Measurements from ENCODE around the gene TBKBP1.

The TBKBP1 gene

DNA sequence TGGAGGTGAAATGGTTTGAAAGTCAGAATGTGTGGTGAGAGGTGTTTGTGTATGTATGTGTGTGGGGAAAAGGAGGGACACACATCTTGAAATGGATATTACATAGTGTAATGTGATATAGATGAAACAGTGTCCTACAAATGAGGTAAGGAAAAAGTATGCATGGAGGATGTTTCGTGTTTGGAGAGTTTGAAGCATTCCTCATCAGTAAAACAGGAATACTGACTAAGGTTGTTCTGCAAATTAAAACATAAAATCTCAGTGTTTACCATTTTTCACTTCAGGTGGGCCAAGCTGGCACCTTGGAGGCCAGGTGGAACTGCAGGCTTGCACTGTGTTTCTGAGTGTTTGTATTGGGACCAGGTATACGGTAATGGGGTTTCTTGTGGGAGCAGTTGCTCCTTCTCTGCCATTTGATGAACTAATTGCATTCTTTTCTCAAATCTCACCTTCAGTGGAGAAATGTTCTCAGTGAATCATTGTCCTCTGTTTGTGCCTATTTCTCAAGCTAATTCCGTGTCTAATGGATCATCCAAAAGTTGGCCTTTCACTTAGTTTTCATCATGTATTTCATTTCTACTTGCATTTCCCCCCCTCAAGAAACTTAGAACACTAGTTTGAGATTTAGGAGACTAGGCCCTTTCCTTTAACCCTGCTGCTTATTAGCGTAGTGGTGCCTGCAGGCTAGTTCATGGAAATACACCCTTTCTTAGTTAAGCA is 8.2 kb upstream of the TBKBP1 start:
- no peaks in the 10 kb centered on the region for H3K27me3 Mint-ChIP-seq
- no peaks in the 10 kb centered on the region for H3K4me1 Mint-ChIP-seq (ENCODE audit: low read depth in 2 of 2)
- no peak for ATAC-seq (replicated peaks)
- H3K36me3 Mint-ChIP-seq (ENCODE audit: insufficient read depth): peaks cover 52% of the 10 kb centered on the region
- no peak for DNase-seq
- peak overlapping the region in 1 of 2 donors; percentile 84 for H3K27ac Mint-ChIP-seq
- H3K9me3 Mint-ChIP-seq: no peaks in the 10 kb centered on the region
- no peak overlapping the region for H3K4me3 Mint-ChIP-seq

DNA sequence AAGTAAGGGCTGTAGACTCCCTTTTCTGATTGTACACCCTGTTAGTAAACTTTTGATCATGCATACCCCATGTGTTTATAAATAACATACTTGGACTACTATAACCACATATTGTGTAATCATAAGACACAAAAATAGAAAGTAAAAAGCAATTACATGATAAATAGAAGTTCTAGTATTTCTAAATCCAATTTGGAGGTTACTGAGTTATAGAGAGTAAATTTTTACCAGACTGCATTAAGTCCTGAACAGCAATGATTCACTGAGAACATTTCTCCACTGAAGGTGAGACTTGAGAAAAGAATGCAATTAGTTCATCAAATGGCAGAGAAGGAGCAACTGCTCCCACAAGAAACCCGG is 7.7 kb upstream of the TBKBP1 start:
- Mint-ChIP-seq H3K9me3 (no peaks in the 10 kb centered on the region), H3K27me3 (no peaks in the 10 kb centered on the region), H3K27ac (peak overlapping the region in 1 of 2 donors; percentile 84), H3K36me3 (ENCODE audit: insufficient read depth) (peaks cover 47% of the 10 kb centered on the region), H3K4me1 (ENCODE audit: low read depth in 2 of 2) (no peaks in the 10 kb centered on the region), H3K4me3 (no peak overlapping the region)
- DNase-seq: no peak
- no peak for ATAC-seq (replicated peaks)

DNA sequence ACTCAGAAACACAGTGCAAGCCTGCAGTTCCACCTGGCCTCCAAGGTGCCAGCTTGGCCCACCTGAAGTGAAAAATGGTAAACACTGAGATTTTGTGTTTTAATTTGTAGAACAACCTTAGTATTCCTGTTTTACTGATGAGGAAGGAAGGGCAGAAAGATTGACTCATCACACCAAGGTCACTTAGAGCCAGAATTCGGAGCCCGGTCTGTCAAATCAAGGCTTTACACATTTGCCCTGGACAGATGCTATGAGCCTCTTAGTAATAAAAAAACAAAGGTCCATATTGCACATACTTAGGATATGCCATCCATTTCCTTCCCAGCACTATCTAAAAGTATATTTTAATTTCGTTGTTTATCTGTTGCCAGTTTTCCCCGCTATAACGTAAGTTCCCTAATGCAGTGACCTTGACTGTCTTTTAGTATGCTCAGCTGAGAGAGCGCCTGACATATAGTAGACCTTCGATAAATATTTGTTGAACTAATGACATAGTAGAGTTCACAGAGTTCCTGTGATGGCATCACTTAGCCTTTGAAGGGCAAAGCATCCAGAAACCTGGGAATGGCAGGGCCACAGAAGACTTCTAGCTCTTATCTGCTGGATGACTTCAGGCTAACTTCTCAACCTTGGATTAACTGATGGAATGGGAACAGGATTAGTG is 7.2 kb upstream of the TBKBP1 start:
- peak overlapping the region in 1 of 2 donors; percentile 10 for H3K27ac Mint-ChIP-seq
- peaks cover 0 to 1% of the 10 kb centered on the region in 2 donors for H3K4me1 Mint-ChIP-seq (ENCODE audit: low read depth in 2 of 2)
- ATAC-seq (replicated peaks): no peak
- no peaks in the 10 kb centered on the region for H3K27me3 Mint-ChIP-seq
- H3K9me3 Mint-ChIP-seq: no peaks in the 10 kb centered on the region
- H3K36me3 Mint-ChIP-seq (ENCODE audit: insufficient read depth): peaks cover 42% of the 10 kb centered on the region
- DNase-seq: no peak
- no peak overlapping the region for H3K4me3 Mint-ChIP-seq

DNA sequence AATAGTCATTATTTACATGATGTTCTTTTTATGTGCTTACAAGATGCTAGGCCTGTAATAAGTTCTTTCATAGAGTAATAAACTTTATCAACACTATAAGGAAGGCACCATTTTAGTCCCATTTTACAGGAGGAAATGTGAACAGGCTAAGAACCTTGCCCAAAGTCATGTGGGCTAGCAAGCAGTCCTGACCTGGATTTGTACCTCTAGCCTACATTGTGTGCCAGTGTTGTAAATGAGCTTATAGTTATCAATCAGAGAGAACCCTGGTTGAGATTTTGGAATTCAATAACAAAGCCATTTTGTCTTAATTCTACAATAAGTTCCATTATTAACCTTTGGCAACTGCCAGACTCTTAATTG is 6.7 kb upstream of the TBKBP1 start:
- H3K9me3 Mint-ChIP-seq: no peaks in the 10 kb centered on the region
- no peak overlapping the region for H3K4me3 Mint-ChIP-seq
- ATAC-seq (replicated peaks) (no peak), DNase-seq (no peak)
- peaks cover 39% of the 10 kb centered on the region for H3K36me3 Mint-ChIP-seq (ENCODE audit: insufficient read depth)
- H3K27ac Mint-ChIP-seq: peak overlapping the region in 1 of 2 donors; percentile 10
- no peaks in the 10 kb centered on the region for H3K27me3 Mint-ChIP-seq
- peaks cover under 1 to 6% of the 10 kb centered on the region in 2 donors for H3K4me1 Mint-ChIP-seq (ENCODE audit: low read depth in 2 of 2)

DNA sequence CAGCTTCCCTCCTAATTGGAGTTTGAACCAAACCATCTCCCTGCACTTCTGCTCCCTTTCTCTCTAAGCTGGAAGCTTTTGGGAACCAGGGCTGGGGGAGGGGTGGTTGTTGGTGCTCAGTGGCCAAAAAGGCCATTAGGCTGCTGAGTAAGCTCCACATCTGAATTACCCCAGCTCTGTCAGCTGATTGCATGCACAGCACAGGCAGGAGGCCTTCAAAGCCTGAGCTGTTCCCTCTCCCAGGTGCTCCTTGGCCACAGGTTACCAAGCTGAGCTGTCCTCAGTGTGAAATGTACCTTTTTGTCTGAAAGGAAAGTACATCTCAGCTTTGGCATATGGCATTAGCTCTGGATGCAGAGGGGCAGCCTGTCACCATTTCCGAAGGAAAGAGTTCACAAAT is 6.2 kb upstream of the TBKBP1 start:
- DNase-seq (no peak), ATAC-seq (replicated peaks) (no peak)
- Mint-ChIP-seq H3K27ac (no peak overlapping the region), H3K4me3 (no peak overlapping the region), H3K9me3 (no peaks in the 10 kb centered on the region), H3K36me3 (ENCODE audit: insufficient read depth) (peaks cover 35% of the 10 kb centered on the region), H3K4me1 (ENCODE audit: low read depth in 2 of 2) (peaks cover 5 to 11% of the 10 kb centered on the region in 2 donors), H3K27me3 (no peaks in the 10 kb centered on the region)

DNA sequence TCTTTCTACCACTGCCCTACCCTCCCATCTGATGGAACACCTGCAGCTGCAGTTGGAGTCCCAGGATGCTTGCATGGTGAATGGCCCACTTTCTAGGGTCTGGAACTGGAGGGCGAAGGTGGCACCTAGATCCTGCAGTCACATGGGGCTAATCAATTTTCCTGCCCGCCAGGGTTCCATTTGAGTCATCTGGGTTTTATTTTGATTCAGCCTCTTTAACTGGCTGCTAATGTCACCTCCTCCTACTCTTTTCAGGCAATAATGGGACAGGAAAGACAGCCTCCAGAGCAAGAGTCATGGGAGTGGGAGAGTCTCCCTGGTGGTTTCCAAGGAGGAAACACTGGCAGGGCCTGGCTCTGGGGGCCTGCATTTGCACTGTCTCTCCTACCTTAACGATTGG is 3.8 kb upstream of the TBKBP1 start:
- Mint-ChIP-seq H3K4me1 (ENCODE audit: low read depth in 2 of 2) (peaks cover 17 to 23% of the 10 kb centered on the region in 2 donors), H3K27me3 (no peaks in the 10 kb centered on the region), H3K36me3 (ENCODE audit: insufficient read depth) (peaks cover 26% of the 10 kb centered on the region), H3K4me3 (no peak overlapping the region), H3K9me3 (no peaks in the 10 kb centered on the region), H3K27ac (no peak overlapping the region)
- no peak for DNase-seq
- ATAC-seq (replicated peaks): no peak

DNA sequence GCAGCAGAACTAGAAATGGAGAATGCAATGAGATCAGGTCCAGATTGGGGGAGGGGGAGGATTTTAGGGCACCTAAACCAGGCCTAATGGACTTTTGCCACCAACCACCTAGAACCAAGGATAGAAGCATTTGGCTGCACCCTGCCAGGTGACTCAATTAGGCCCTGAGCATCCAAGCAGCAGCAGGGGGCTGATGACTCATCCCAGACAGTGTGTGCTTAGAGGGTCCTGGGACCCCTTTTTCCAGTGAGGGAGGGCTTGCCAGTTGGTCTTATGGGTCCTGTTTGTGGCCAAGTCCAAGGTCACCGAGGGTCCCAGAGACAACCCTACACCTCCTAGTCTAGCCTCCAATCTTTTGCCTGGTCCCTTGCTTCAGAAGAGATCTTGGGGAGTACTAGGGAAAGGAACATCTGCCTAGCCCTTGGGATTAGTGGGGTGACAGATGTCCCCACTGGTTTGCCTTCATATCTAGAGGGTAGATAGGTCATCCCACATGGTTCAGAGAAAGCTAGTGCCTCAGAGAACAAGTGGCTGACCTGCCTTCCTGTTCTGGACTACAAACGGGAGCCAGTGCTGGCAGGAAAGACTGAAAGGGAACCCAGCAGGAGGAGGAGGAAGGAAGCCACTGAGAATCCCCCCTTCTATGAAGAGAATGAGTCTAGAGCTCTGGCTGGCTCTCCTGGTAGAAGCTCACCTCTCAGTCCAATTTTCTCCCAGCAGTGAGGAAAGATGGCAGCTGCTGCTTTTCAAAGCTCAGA is 1.6 kb upstream of the TBKBP1 start:
- peak overlapping the region; percentile 93 to 94 for H3K4me3 Mint-ChIP-seq
- DNase-seq (no peak), ATAC-seq (replicated peaks) (no peak)
- no peaks in the 10 kb centered on the region for H3K9me3 Mint-ChIP-seq
- peaks cover 34 to 35% of the 10 kb centered on the region in 2 donors for H3K4me1 Mint-ChIP-seq (ENCODE audit: low read depth in 2 of 2)
- peaks cover 26% of the 10 kb centered on the region for H3K36me3 Mint-ChIP-seq (ENCODE audit: insufficient read depth)
- H3K27me3 Mint-ChIP-seq: no peaks in the 10 kb centered on the region
- peak overlapping the region; percentile 86 to 87 for H3K27ac Mint-ChIP-seq

DNA sequence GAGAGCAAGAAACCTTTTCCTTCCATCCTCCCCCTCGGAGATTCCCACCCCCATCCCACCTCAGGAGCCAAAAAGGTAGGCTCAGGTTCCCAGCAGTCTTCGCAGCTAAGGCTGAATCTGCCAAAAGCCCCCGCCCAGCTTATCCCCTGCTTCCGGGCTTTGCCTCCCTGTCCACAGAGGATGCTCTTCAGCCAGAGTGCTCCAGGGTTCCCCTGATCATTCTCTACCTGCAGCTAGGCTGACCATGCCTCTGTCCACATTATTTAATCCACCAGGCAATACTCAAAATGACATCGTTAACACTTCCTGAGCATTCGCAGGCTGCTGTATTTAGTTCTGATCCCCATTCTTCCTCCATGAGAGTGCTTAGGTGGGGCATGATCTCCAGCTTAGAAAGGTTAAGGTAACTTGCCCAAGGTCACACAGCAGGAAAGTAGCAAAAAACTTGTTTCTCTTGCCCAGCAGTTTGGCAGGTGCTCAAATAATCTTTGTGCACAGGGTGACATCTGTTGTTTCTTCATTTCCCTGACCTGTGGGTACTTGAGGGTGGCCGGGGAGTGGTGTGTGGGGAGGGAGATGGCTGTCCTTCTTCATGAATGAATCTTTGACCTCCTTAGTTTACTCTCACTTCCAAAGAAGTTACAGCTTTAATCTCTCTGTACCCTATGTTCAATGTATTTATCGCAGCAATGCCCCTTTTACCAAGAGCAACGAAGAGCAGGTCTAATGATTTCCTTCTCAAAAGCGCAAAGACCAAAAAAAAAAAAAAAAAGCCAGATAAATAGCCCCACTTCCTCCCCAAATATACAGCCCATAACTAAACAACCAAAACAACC is 848 bp upstream of the TBKBP1 start:
- ATAC-seq (replicated peaks): no peak
- no peak for DNase-seq
- Mint-ChIP-seq H3K27ac (peak overlapping the region; percentile 86 to 87), H3K9me3 (no peaks in the 10 kb centered on the region), H3K27me3 (no peaks in the 10 kb centered on the region), H3K4me3 (peak overlapping the region; percentile 93 to 94), H3K36me3 (ENCODE audit: insufficient read depth) (peaks cover 28% of the 10 kb centered on the region), H3K4me1 (ENCODE audit: low read depth in 2 of 2) (peaks cover 39 to 40% of the 10 kb centered on the region in 2 donors)

DNA sequence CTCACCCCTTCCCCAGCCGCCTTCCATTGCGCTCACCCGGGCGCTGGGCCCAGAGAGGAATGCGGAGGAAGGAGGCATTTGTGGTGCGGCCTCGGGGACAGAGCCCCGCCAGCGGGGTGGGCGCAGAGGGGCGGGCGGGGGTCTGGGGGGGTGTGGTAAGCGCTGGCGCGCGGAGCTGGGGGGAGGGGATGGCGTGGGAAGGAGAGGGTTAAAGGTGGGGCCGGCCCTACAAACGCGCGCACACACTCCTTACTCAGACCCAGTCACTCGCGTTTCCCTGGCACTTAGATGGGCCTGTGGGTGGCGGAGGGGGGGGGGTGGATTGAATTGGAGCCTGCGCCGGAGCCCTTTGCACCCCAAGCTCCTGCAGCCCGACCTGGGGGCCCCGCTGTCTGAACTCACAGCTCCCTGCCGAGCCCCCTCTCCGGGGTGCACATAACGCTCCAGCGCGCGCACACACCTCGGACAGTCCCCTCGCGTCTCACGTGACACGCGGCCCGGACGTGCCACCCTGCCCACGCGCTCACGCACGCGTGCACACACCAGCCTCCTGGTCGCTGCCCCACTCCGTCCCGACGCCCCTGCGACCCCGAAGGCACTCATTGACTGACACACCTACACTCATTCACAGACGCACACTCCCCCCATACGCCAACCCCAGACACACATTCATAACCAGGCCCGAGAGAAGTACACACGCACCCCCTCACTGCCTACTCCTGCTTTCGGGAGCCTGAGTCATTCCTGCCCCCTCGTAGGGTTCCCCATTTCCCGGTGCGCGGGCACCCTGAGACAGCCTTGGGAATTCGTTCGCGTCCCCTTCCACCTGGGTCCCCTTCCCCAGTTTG is 844 bp downstream of the TBKBP1 start:
- peaks cover 53 to 54% of the 10 kb centered on the region in 2 donors for H3K4me1 Mint-ChIP-seq (ENCODE audit: low read depth in 2 of 2)
- peak overlapping the region; percentile 93 to 94 for H3K4me3 Mint-ChIP-seq
- no peaks in the 10 kb centered on the region for H3K9me3 Mint-ChIP-seq
- peak overlapping the region; percentile 90 to 93 for H3K27ac Mint-ChIP-seq
- H3K36me3 Mint-ChIP-seq (ENCODE audit: insufficient read depth): peaks cover 39% of the 10 kb centered on the region
- DNase-seq (peak in 2 of 3 experiments; percentile 28), ATAC-seq (replicated peaks) (peak; percentile 46)
- H3K27me3 Mint-ChIP-seq: no peaks in the 10 kb centered on the region

DNA sequence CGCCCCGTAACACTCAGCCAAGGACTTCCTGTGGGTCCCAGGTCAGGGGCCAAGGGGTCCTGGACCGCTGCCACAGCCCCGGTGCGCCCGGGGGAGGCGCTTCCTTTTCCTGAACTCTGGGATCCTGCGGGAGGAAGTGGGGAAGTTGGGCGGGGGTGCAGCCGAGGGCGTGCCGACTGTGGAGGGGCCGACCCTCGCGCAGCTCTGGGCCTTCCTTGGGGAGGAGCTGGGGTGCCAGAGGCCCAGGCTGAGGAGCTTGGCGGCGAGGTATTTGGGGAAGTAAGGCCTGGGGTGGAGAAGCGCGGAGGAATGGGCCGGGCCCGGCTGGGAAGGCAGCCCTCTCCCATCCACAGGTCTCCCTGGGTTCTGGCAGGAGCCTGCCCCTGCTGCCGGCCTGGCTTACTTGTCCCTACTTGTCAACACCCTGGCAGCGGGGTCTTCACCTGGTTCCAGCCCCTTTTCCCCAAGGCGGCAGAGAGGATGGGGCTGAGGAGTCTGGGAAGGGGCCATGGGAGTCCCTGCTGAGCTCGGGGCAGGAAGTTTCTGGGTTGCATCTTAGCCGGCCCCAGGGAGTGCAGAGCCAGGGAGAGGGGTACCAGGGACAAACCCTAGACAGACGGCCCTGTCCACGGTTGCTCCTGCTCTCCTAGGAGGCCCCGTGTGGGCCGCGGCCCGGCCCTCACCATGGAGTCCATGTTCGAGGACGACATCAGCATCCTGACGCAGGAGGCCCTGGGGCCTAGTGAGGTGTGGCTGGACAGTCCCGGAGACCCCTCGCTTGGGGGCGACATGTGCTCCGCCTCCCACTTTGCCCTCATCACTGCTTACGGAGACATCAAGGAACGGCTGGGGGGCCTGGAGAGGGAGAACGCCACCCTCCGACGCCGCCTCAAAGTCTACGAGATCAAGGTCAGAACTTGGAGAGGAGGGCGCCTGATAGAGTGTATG is 1.7 kb downstream of the TBKBP1 start:
- peaks cover 46% of the 10 kb centered on the region for H3K36me3 Mint-ChIP-seq (ENCODE audit: insufficient read depth)
- peak overlapping the region; percentile 90 to 93 for H3K27ac Mint-ChIP-seq
- DNase-seq: no peak
- peaks cover 57 to 59% of the 10 kb centered on the region in 2 donors for H3K4me1 Mint-ChIP-seq (ENCODE audit: low read depth in 2 of 2)
- no peaks in the 10 kb centered on the region for H3K27me3 Mint-ChIP-seq
- ATAC-seq (replicated peaks): no peak
- no peaks in the 10 kb centered on the region for H3K9me3 Mint-ChIP-seq
- H3K4me3 Mint-ChIP-seq: peak overlapping the region; percentile 93 to 94

DNA sequence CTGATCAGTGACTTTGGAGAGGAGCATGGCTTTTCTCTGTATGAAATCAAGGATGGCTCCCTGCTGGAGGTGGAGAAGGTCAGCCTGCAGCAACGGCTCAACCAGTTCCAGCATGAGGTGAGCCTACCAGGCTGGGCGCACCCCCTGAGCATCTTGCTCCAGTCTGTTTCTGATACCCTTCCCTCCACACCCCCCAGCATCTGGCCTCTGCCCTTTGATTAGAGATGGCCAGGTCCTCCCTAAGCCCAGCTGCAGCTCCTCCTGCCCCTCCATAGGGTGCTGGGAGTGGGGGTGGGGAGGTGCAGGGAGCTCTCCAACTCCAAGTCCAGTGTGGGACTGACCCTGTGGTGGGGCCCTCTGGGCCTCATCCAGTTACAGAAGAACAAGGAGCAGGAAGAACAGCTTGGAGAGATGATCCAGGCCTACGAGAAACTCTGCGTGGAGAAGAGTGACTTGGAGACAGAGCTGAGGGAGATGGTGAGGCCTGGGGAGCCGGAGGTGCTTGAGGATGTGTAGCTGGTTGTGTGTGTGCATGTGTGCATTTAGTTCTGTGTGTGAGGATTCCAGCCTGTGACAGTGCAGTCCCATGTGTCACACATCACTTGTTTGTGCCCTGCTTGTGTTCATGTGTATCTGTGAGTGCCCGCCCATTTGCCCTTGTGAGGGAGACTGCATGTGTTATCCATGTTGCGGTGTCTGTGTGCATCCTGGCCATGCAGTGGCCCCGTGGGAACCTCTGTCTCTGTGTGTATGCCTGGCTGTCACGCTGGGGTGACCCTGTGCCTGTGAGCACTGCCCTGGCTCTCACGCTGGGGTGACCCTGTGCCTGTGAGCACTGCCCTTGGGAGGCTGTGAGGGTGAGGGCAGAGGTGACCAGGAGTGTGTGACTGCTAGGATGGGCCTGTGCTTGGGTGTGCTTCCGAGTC is 3.0 kb downstream of the TBKBP1 start:
- Mint-ChIP-seq H3K36me3 (ENCODE audit: insufficient read depth) (peaks cover 54% of the 10 kb centered on the region), H3K27me3 (no peaks in the 10 kb centered on the region), H3K4me1 (ENCODE audit: low read depth in 2 of 2) (peaks cover 68 to 70% of the 10 kb centered on the region in 2 donors), H3K27ac (peak overlapping the region; percentile 76 to 88), H3K4me3 (peak overlapping the region in 1 of 2 donors; percentile 94), H3K9me3 (no peaks in the 10 kb centered on the region)
- DNase-seq (no peak), ATAC-seq (replicated peaks) (no peak)
